ENCODE results near the gene ADRM1.

The ADRM1 gene

DNA sequence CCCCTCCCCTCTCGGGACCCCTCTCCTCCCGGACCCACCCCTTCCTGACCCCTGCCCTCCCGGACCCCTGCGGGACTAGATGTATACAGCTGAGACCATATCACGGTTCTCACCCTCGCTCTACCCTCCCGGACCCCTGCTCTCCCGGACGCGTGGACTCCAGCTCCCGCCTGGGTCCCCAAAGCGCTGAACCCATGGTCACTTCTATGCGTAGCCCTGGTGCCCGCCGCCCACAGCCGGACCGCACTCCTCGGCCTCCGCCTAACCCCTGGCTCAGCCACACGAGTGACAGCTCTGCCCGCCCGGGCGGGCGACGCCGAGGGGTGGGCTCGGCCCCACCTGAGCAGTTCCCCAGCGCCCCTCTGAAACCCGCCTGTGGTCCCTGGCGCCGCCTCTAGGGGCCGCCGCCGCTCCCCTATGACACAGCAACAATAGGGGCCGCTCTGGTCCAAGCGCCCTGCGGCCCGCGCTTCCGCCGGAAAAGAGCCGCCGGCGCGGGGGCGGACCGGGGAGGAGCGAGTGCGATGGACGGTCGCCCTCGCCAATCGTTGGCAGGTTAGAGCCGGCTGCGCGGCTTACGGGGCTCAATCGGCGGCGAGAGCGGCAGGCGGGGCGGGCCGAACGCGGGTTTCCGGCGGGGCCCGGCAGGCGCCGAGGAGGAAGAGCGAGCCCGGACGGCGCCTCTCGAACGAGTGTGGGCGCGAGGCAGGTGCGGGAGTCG is at the start of gene ADRM1:
Gene ADRM1, plus strand, starts transcription at position 657 of the 721 bp plus-strand sequence. CDS start 572 bp downstream, outside the sequence.
- DNase-seq = peak; percentile 96

DNA sequence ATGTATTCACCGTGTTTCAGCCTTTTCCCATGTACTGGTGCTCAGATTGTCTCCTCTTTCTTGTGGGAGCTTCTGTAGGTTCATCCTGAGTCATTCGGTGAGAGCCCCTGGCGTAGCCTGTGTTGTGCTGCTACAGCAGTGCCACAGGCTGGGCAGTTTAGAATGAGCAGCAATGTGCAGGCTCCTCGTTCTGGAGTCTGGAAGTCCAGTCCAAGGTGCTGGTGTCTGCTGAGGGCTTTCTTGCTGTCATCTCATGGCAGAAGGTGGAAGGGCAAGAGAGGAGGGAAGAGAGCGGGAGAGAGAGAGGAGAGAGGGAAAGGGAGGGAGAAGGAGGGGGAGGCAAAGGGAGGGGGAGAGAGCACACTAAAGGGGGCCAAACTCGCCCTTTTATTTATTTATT is 49.4 kb upstream of the ADRM1 start:
- DNase-seq = no peak

DNA sequence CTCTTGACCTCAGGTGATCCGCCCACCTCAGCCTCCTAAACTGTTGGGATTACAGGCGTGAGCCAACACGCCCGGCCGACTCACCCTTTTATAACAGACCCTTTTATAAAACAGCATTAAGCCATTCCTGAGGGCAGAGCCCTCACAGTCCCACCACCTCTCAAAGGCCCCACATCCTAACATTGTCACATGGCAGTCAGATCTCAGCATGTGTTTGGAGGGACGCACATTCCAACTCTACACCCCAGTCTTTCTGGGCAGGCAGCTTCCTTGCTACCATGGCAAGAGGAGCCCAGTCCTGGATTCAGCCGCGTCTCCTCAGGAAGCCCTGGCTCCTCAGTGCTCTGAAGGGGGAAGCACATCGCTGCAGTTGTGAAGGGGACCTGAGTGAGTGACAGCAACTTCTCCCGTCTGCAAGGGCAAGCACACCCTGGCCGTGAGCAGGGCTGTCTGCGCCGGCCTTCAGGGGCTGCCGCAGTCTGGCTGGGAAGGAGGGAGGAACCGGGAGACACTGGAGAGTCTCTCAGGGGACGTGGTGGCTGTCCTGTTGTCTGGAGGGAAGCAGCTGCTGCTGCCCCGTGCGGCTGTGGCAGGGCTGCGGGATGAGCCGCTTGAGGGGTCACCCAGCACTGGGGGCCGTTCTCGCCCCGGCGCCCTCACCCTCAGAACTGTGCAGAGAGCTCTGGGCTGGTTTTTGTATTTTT is 48.6 kb upstream of the ADRM1 start:
- DNase-seq = no peak

- DNase-seq = no peak
These were observed 46.8 kb upstream of the ADRM1 start for GRCh38 chr20:62255976-62256375.

DNA sequence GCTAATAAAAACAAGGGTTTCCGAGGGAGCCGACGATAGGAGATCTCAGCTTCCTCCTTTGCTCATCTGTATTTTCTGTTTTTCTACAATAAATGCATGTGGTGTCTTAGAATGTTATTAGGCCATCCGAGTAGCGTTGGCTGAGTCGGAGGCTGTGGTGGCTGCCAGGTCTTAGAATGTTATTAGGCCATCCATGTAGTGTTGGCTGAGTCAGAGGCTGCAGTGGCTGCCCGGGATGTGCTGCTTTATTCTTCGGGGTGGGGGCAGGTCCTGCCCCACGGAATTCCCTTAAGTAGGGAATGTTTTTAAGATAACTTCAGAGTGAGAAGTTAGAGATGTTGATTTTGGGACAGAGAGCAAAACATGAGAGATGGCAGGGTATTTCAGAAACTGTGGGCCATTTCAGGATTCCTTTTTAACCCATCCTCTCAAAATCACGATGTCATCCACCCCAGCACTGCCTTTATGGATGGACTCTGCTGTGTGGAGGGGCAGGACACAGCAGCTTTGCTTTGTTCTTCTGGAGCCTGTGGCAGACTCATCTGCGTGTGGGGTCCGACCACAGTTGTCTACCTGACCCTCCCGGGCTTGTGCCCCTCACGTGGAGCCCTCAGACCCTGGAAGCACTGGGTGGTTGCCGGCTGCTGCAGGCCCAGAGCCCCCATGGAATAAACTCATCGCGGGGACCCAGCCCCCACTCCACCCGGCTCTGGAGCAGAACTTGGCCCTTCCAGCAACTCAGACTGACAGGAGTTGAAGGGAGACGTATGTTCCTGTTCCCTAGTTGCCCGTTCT is 44.1 kb upstream of the ADRM1 start:
- DNase-seq = no peak

DNA sequence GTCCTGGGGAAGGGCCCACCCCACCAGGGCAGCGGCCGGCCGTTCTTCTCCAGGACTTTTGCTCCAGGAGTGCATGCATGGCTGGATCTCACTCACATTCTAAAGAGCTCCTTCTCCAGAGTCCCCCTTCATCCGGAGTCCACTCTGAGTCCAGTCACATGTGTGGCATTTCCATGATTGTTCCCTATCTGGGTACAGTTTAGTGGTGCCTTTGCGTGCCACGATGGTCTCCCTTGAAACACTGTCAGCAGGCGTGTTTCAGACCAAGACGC is 43.6 kb upstream of the ADRM1 start:
- no peak for DNase-seq

- DNase-seq = no peak
These were observed 40.7 kb upstream of the ADRM1 start for GRCh38 chr20:62262064-62262463.

DNA sequence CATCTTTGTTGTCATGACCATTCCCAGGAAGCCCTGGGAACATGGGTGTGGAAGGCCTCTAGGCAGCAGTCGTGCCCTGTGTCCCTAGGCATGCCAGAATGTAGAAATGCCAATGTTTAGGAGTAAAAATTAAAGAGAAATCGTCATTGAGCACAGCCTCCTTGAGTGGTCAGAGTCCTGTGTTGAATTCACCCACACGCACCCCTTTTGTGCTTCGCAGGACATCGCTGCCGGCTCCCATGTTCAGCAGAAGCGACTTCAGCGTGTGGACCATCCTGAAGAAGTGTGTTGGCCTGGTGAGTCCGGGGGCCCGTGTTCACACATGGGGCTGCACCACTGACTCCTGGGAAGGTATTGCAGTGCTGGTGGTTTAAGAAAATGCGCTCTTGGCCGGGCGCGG is 39.4 kb upstream of the ADRM1 start:
- no peak for DNase-seq

GRCh38 chr20:62265365-62265764 is 37.4 kb upstream of the ADRM1 start:
- DNase-seq = no peak

GRCh38 chr20:62266340-62266739 is 36.5 kb upstream of the ADRM1 start:
- DNase-seq = no peak

- DNase-seq = no peak
These were observed 35.9 kb upstream of the ADRM1 start for GRCh38 chr20:62266851-62267250.

DNA sequence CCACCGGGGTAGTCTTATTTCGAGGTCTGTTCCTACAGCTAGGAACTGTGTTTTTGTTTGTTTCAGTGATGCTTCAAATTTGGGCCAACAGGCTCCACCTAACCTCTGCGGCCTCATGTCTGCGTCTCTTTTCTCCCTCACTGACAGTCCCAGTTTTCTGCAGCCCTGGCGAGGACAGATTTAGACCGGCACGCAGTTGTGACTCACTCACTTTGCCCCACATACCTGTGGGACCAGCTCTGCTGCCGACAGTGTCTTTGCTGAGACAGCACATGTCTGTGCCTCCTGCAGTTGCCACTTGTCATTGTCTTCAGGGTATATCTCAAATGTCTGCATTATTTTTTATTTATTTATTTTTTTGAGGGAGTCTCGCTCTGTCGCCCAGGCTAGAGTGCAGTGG is 35.3 kb upstream of the ADRM1 start:
- DNase-seq = no peak

- DNase-seq = no peak
These were observed 34.4 kb upstream of the ADRM1 start for GRCh38 chr20:62268228-62268900.

DNA sequence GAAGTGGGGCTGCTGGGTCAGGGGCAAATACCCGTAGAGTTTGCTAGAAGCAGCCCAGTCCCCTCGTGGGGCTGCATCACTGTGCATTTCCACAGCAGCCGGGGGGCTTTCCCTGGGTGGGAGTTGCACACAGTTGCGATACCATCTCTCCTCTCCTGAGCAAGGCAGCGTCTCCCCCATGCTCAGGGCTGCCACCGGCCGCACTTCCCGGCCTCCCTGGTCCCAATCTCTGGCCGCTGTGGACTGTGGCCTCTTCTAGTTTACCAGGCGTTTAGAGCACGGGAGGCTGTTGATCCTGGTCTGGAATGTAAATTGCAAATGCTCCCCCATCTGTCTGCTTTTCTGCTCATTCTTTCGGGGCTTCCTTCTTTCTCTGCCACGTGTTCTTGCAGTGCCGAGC is 33.4 kb upstream of the ADRM1 start:
- no peak for DNase-seq

DNA sequence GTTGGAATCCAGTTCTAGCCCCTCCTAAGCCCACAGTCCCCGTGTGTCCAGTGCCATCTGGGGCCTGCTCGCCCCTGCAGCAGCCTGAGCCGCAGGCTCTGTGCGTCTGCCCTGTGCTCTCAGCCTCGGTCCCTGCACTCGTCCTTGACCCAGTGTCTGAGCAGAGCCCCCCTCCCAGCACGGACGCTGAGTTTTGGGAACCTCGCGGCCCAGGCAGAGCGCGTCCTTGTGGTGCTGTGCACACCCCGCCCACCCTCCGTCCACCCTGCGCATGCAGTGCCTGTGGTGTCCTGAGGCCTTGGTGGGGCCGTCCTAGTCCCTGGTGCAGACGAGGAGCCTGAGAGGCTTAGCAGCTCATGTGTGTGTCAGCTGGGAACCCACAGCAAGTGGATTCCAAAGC is 32.9 kb upstream of the ADRM1 start:
- DNase-seq = no peak

- no peak for DNase-seq
These were observed 30.6 kb upstream of the ADRM1 start for GRCh38 chr20:62272200-62272599.

- DNase-seq = no peak
These were observed 29.4 kb upstream of the ADRM1 start for GRCh38 chr20:62273416-62273815.

GRCh38 chr20:62274332-62274950 is 28.4 kb upstream of the ADRM1 start:
- DNase-seq = no peak

GRCh38 chr20:62275219-62275618 is 27.6 kb upstream of the ADRM1 start:
- DNase-seq = no peak

DNA sequence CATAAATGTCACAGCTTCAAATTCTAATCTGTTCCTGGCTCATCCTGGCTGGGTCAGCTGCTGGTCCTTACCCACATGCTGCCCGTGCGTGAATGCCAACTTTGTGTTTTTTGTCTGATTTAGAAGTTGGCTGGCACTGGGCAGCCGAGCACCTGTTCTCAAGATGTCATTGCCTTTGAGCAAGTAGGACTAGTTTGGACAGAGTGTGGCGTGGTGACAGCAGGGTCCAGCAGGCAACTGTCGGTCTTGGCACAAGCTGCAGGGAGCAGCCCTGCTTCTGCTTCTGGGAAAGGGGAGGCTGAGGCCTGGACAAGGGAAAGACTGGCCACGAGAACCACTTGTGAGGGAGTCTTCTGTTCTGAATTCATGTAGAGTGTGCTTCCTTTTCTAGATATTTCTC is 26.4 kb upstream of the ADRM1 start:
- DNase-seq = no peak

DNA sequence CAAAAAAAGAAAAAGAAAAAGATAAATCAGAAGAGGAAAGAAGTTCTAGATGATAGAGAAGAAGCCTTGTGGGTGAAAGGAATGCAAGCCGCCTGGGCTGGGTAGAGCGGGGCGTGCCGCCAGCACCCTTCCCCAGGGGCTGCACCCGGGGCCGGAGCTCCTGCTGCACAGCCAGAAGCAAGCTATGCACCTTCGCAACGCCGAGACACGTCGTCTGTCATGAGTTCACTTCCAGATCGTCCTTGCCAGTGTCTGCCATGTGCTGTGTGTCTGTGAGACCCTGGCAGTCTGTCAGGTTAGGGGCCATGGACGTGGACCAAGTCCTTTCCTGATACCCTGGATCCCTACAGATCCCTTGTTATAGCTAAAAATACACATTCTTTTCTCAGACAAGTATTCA is 25.5 kb upstream of the ADRM1 start:
- DNase-seq = no peak

GRCh38 chr20:62280303-62280702 is 22.5 kb upstream of the ADRM1 start:
- no peak for DNase-seq
